Kidney tubule cell (primary cell): ENCODE measurements around the gene APBB2.

Experiments used
- DNase-seq: peaks from one replicate; pipeline ENCODE4 v3.0.0-alpha.2; 2018; ENCODE audit warnings: low spot score

The APBB2 gene

GRCh38 chr4:40856277-40856839 lies 358.0 kb downstream of the APBB2 start:
- no peak for DNase-seq

DNA sequence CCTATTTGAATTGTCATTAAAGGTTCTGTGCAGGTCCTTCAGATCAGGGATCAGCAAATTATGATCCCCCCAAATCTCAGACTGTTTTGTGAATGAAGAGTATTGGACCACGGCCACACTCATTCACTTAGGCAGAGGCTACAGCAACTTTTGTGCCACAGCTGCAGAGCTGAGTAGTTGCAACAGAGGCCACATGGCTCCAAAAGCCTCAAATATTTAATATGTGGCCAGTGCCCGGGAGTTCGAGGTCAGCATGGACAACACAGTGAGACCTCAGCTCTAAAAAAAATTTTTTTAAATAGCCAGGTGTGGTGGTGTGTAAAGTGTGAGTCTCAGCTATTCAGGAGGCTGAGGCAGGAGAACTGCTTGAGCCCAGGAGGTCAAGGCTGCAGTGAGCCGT lies 363.8 kb downstream of the APBB2 start:
- DNase-seq = no peak

- no peak for DNase-seq
Observed at GRCh38 chr4:40848940-40849339, 365.4 kb downstream of the APBB2 start.

DNA sequence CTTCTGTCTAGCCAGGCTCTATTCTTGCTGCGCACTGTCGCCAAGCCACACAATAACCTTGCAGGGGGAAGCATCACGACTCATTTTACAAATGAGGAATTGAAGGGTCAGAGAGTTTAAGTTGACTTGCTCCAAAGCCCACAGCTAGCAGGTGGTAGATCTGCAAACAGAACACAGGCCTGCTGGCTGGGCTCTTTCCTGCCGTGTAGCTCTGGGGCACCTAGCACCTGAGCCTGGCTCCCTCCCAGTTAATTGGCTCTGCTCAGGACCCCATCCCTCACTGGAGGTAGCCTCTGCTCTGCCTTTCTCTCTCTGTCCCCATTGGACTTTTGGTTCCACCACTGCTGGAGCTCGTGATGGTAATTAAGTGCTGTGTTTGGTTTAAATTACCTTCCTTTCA lies 366.1 kb downstream of the APBB2 start:
- DNase-seq = no peak

DNA sequence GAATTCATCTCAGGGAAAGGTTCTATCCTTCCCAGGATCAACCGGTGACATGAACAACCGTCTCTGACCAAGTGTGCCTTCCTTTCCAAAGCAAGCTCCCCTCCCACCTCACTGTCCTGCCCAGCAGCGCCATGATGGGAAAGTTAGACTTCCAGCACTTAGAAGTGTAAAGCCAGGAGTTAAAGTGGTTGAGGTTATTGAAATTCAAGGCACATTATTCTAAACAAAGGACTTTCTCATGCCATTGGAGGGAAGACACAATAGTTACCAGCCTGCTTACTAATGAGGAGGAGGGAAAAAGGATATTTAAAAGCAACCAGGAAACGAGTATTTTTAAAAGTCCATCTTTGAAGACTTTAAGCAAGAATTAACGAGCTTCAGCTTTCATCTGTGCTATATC lies 367.8 kb downstream of the APBB2 start:
- no peak for DNase-seq

- DNase-seq = no peak
Observed at GRCh38 chr4:40845154-40845835, 369.0 kb downstream of the APBB2 start.

DNA sequence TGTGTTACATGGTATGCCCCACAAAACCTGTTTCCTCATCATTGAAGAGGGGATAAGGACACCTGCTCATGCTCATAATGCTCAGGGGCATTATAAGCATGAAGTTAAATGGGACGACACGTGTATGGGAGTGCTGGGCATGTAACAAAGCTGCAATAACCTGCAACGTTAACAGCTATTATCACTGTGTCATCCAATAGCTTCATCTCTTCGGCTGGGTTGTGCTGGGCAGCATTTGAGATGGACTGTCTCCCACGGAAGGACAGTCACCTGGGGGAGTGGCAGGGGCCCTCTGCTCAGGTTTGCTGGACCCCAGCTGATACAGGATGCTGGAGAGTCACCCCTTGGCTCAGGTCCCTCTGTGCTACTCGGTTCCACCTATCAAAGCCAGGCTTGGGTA lies 370.1 kb downstream of the APBB2 start:
- DNase-seq = no peak

DNA sequence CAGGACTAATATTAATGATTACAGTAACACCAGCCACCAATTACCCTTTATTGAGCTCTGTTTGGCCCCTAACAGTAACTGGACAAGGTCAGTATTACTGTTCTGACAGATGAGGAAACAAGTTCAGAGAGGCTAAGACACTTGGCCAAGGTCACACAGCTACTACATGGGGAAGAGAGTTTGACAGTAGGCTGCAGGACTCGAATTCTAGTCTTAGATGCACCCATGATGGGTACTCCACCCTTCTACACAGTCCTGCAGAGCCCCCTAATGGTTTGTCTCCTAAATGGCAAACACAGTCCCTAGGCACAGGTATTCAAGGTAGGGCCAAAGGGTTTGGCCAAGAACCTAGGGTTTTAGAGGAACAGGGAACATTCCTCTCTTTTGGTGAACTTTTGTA lies 370.6 kb downstream of the APBB2 start:
- no peak for DNase-seq

DNA sequence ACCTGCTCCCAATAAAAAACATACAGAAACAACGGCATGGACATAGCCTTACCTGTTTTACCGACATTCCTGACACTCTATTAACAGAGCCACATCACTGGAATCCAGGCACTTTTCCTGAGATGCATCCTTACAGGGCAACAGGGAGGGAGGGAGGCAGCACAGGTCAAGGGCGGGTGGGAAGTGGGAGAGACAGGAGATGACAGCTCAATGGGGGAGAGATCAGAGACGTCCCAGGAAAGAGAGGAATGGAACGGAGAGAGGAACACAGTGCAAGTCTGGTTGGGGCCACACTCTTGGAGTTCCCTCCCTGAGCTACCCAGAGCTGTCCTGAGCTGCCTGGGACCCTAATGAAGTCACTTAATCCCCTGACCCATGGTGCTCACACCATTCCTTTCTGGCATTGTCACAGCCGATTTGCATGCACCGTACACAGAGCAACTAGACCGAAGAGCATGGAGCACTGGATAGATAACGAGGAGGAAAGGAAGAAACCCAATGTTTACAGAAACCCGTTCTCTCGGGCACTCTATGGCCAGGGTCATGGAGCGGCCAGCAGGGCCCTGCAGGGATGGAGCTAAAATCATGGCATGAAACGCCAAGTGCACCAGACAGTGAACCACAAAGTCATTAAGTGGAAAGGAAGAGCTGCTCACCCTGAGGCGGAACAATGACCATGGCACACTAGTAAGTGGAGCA lies 371.5 kb downstream of the APBB2 start:
- DNase-seq = peak; percentile 51

- no peak for DNase-seq
Observed at GRCh38 chr4:40842318-40842717, 372.0 kb downstream of the APBB2 start.

DNA sequence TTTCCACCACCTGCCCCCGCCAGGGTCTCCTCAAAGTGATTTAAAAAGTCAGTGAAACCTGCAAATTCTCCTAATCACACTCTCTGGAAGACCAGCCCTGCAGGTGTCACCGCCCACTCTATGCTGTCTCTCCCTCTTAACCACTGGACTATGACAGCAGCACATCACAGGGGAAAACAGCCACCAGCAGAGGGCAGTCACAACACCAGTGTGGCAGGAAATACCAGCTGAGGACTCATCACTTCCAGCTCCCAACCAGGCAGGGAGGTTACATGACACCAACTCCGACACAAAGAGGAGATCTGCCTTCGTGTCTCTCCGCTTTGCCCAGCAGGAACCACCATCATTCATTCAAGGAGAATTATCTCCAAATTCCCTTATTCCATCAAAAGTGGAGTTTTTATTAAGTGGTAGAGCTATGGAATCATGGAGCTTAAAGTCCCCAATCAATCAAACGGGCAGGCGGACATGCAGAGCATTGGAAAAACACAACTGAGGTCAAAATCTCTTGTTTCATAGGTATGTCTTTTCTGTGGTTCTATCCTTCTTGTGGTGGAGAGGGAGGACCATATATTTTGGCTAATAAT lies 373.3 kb downstream of the APBB2 start:
- peak; percentile 92 for DNase-seq

- DNase-seq = no peak
Observed at GRCh38 chr4:40840255-40840984, 373.9 kb downstream of the APBB2 start.

DNA sequence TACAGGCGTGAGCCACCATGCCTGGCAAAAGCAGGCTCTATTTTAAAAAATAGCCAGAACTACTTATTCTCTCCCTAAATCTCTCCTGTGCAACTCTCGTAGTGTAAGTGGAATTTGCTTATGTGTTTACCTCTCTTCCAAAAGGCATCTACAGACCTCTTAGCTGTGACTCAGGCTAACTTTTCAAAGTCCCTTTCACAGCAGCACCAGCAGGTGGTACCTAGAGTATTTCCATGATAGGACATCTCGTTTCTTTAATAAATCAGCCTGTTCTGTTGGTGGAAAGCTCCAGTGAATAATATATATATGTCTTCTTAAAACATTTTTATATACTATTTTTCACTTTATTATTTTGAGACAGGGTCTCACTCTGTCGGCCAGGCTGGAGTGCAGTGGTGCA lies 375.6 kb downstream of the APBB2 start:
- no peak for DNase-seq

DNA sequence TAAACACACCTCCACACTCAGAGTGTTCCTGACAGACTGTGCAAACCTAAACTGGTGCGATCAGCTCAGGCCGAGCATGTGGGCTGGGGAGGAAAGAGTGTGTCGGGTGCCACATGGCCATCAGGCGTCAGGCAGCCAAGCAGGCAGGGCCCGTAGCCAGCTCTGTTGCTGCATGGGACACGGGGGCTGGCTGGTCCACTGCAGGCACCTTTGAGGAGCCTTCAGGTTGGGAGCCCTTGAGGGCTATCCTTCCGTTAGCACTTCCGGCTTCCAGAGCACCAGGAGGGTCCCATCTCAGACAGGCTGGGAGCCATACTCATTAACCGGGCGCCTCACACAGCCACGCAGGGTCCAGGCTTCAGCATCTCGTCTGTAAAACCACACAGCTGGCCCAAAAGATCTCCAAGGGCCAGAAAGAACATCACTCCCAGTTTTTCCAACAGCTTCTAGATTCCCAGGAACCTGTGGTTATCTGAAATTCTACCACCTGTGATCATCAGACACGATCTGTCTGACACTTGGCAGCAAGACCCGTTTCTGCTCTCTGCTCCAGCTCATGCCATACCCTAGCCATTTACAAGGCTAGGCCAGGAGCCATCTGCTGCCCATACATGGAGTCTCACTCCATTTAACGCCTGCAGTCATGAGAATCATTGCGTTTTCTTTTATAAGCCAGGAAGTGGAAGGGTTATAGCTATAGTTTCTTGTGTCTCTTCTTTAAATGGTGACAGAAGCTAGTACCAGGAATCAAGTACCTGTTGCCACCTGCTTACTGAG lies 377.1 kb downstream of the APBB2 start:
- DNase-seq = no peak

DNA sequence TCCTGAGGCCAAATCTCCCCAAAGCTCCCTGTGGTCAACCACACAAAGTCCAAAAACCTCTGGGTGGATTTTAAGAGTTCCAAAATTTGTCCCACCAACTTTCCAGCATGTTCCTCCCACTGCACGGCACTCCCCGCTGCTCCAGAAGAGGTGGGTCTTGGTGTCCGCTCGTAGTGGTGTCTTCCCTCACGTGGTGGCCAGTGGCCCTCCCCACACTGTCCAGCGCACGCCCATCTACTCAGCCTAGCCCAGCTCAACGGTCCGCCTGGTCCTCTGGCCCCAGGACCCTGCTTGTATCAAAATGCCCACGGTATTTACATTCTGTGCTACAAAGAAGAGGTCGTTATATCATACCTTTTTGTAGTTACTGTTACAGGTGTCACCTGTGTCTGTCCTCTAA lies 381.1 kb downstream of the APBB2 start:
- no peak for DNase-seq

DNA sequence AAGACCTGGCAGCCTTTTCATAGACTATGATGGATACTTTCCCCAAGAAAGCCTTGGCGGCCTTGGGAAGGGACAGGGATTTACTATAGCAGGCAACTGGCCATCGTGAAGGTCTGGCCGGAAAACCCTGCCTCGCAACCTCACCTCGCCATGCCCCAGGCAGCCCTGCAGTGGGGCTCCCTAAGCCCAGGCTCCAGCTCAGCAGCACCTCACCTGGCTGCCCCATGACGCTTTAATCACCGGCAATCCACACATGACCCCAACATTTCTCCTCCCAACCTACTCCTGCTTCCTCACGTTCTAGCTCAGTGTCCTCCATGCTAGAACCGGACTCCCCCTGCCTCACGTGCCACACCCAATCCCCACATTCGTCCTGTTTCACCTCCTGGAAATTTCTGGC lies 382.2 kb downstream of the APBB2 start:
- DNase-seq = no peak

DNA sequence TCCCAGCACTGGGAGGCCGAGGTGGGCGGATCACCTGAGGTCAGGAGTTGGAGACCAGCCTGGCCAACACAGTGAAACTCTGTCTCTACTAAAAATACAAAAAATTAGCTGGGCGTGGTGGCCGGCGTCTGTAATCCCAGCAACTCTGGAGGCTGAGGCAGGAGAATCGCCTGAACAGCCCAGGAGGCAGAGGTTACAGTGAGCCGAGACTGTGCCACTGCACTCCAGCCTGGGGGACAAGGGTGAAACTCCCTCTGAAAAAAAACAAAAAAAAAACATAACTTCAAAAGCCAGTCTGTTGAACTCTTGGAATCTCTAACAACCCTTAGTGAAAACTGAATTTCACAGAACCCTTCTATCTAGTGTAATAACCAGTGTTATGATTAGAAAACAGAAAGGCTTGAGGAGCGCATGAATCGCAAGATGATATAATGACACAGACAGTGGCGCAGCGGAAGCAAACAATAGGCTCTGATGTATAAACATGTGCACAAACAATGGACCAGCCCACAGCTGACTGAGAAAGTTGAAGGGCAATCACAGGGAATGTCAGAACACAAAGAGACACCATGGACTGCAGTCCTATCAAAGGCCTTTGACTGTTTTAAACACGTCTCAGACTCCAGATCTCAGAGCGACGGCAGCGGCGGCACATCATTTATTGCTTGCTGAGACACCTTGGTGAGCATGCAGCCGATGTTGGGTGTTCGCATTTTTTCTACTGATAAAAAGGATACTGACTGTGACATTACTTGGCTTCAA lies 383.0 kb downstream of the APBB2 start:
- DNase-seq = no peak

DNA sequence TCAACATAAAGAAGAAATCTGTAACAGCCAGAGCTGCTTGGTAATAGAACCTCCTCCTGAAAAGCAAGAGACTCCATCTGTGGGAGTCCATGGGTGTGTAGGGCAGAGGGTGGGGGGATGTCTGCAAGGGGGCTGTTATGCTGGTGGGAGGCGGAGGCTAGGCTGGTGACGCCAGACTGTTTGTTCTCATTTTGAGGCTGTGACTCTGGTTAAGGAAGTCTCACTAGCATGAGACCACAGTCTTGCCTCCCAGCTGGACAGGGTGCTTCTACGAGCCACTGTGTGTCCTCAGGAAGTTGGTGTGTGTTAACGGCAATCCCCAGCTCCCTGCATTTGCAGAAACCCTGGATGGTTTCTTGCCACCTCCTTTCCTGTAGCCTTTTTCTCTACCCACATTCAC lies 384.8 kb downstream of the APBB2 start:
- no peak for DNase-seq

GRCh38 chr4:40828661-40829060 lies 385.7 kb downstream of the APBB2 start:
- DNase-seq = no peak

GRCh38 chr4:40827758-40828157 lies 386.6 kb downstream of the APBB2 start:
- peak; percentile 33 for DNase-seq

- DNase-seq = no peak
Observed at GRCh38 chr4:40826821-40827220, 387.5 kb downstream of the APBB2 start.
